ENCODE results near the gene EZR.
"Not testable (repeated sequence)": the region's sequence is repeated elsewhere in the genome, so short reads cannot be mapped to it uniquely, and the experiment has no call there.

EZR gene

DNA sequence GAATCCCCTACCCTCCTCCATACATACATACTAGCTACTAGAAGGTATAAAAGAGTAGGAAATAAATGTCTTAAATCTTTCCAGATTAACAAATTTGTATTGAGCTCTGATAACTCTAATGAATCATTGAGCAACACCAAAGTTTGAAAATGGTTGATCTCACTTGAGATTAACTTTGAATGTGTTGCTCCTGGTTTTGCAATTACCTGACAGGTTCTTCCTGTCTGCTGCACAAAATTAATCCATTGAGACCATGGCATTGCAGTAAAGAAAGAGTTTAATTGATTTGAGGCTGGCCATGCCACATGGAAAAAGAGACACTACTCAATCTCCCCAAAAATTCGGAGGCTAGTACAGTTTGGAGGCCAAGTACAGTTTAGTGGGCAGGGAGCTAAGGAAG lies 21.3 kb upstream of the EZR start:
- no peak for DNase-seq

DNA sequence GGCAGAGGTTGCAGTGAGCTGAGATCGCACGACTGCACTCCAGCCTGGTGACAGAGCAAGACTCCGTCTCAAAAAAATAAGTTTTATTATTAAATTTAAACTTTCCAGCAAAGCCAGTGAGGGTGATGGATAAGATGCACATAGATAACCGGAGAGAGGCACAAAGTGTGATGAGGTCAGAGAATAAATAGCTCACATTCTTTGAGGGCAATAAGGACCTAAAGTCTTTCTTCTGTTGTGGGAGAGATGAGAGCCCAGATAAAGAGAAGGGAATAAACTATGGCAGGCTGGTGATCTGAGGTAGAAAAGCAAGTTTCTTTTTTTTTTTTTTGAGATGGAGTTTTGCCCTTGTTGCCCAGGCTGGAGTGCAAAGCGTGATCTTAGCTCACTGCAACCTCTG lies 20.6 kb upstream of the EZR start:
- DNase-seq, result no peak

- DNase-seq, result not testable (repeated sequence)
Measured at GRCh38 chr6:158838790-158839189, 19.6 kb upstream of the EZR start.

DNA sequence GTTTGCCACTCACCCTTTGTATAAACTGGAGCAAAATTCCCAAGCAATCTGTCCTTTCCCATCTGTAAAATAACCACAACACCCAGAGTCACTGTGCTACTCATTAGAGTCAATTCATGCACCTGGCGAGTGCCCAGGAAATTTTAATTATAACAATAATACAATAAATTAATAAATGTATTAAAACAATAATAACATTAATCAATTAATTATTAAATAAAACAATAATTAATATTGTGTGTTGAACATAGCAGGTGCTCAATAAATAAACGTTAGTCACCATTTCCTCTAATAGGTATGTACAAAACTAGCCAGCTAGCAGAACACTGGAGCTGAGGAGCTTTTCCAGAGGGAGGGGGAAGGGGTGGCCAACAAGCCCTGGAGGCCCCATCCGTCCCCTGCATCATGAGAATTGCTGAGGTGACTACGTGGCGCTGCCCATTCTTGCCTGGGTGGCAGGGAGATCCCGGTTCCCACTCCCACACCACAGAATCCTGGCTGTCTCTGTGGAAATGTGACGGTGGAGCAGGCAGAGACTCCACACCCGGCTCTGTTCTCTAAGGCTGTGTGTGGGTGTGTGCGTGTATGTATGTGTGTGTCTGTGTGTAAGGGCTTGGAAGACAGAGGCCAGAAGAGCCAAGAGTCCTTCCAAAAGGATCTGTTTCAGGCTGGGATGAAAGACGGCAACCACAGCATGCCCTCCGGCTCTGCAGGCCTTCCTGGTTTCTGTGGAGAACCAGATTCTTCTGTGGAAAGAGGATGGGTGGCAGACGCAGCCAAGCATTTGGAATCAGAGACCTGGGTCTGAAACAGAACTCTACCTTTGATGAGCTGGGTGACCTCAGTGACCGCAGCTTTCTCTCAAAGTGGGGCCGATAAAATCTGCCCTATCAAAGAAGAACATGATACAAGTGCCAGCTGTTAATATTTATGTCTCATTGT lies 18.8 kb upstream of the EZR start:
- DNase-seq, result no peak

GRCh38 chr6:158836625-158837311 lies 17.6 kb upstream of the EZR start:
- no peak for DNase-seq

- DNase-seq, result no peak
Measured at GRCh38 chr6:158835616-158836221, 16.6 kb upstream of the EZR start.

DNA sequence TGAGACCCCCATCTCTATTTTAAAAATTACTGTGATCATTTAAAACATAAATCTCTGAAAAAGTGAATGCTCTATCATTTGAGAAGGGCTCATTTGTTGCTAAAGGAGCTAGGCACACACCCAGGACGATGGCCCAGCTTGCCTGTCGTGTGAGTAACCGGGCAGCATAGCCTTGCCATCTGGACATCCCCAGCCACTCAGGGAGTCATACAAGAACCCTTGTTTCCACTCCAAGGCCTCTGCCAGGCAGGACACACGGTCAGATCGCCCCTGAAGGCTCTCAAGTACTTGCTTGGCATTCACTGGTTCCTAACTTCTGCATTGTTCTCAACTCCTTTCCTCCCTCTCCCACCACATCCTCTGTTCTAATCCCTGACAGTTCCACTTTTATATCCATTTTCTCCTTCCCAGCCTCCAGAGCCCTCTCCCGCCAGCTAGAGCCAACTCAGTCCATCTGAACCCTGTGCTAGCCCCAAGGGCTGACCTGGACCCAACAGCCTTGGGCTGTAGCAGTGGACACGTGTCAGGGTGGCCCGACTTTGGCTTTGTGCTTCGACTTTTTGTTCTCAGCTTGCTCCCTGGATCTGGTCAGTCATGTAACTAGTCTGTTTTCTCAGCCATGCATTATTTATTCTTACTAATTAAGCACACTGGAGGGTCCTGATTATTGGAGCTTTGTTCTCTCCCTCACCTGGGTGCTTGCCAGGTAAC lies 15.7 kb upstream of the EZR start:
- no peak for DNase-seq

- DNase-seq, result not testable (repeated sequence)
Measured at GRCh38 chr6:158832807-158833206, 13.6 kb upstream of the EZR start.

DNA sequence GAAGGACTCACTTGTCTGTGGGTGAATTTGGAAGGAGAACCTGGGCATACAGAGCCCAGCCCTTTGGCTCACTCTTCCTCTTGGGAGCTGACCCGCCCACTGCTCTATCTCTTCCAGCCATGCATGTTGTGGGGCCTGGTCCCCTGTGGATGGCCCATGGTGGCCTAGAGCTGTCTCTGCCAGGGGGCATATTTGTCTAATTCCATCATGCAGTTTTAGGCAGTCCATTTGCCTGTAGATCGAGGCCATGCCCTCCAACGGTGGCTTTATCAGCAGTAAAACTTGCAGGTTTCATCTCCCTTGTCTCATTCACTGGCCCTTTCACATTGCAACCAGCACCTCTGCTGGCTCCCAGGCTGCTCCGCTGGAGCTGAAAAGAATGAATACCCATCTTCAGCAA lies 12.9 kb upstream of the EZR start:
- DNase-seq, result no peak

DNA sequence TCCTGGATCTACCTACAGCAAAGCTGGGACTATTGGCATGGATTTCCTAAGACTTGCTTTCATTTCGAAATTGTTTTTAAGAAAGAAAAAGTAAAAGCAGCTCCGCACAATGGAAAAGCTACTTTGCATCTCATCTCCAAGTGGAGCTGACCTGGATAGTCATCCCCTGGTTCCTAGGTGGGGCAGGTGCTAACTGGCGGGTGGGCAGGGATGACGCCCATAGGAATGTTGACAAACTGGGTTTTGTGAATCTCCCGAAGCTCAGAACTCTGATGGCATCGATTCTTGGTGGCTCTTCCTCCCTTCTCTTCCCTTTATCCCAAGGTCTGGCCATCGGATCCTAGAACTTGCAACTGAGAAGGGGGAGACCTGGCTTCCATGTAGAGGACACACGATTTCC lies 12.4 kb upstream of the EZR start:
- no peak for DNase-seq

DNA sequence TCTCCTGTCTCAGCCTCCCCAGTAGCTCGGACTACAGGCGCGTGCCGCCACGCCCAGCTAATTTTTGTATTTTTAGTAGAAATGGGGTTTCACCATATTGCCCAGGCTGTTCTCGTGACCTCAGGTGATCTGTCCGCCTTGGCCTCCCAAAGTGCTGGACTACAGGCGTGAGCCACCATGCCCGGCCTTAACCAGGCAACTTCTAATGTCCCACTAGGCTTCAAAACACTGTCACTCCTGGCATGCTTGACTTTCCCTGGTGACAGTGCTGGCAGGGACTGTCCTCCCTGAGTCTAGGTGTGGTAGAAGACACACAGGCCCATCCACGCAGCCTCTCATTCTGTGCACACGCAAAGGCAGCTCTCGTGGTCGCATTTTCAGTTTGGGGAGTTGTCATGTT lies 11.6 kb upstream of the EZR start:
- DNase-seq, result no peak

DNA sequence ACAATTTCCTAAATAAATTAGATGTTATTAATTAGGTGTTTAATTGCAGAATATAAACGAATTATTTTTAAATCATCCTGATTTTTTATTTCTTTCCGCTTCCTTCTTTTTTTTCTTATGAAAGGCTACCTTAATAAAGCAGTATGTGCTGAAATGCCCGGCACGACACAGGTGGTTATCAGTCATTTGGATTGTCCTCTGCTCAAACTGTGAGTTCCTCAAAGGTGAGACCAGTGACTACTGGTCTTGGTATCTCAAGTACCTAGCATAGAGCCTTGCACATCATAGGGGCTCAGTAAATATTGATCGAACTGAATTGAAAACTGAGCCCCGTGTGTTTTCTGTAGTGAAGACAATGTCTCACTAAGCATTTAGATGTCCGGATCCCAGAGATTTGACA lies 9.6 kb upstream of the EZR start:
- no peak for DNase-seq

GRCh38 chr6:158826819-158827501 lies 7.8 kb upstream of the EZR start:
- DNase-seq, result no peak

GRCh38 chr6:158825951-158826306 lies 6.8 kb upstream of the EZR start:
- DNase-seq, result no peak

DNA sequence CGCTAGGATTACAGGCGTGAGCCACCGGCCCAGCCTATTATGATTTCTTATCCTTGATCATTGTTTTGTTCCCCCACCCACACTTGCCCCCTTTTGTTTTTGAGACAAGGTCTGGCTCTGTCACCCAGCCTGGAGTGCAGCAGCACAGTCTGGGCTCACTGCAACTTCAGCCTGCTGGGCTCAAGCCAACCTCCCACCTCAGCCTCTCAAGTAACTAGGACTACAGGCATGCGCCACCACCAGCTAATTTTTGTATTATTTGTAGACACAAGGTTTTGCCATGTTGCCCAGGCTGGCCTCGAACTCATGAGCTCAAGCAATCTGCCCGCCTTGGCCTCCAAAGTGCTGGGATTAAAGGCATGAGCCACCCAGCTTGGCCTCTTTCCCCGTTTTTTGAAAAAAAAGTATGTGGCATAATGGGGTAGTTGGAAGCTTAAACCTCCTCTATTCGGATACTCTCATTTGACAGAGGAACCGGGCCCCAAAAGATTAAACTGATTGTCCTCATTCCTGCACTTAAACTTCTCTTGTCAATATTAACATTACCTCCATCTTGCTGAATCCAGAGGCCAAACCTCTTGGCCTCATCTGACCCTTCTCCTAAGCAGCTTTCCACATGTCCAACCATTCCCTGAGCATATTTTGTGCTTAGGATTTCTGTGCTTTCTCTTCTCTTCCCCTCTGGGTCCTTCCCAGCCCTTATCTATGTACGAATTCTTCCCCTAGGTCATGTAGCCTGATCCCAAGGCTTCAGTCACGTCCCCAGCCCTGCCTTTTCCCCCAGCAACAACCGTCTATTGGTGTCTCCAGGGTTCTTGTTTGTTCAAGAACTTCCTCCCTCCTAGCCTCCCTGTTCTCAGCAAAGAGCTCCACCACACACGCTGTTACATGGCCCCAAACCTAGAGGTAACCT lies 6.1 kb upstream of the EZR start:
- DNase-seq, result no peak

DNA sequence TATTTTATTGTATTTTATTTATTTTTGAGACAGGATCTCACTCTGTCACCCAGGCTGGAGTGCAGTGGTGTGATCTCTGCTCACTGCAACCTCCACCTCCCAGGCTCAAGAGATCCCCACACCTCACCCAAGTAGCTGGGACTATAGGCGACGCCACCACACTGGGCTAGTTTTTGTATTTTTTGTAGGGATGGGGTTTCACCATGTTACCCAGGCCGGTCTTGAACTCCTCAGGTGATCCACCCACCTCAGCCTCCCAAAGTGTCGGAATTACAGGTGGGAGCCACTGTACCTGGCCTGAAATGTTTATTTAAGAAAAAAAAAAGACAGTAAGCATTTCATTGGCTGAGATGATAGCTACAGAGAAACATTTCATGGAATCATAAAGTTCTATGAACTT lies 4.4 kb upstream of the EZR start:
- not testable (repeated sequence) for DNase-seq

- peak; percentile 23 for DNase-seq
Measured at GRCh38 chr6:158819977-158820622, 932 bp upstream of the EZR start.

DNA sequence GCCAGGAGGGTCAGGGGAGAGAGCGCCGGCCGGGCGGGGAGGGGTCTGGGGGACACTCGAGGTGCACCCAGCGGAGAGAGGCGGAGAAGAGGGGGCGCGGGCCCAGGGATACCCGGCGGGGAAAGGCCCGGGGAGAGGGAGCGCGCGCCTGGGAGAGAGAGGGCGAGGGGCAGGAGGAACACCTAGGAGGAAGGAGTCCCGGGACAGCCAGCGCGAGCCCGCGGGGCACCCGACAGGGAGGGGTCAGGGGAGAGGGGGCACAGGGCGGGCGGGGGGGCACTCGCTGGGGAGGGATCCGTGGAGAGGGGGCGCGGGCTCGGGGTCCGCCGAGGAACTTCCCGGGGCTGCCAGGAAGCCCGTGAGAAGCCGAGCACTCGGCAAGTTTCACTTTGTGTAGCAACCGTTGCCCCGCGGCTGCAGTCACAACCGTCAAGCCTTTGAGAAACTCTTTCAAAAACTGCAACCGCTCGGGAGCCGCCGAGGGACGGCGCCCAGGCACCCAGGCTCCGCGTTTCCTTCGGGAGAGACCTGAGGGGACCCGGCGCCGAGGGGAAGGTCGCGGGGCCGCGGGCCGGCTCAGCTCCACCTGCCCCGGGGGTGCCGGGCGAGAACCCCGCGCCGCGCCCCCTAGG lies 471 bp downstream of the EZR start:
- DNase-seq, result peak; percentile 77

DNA sequence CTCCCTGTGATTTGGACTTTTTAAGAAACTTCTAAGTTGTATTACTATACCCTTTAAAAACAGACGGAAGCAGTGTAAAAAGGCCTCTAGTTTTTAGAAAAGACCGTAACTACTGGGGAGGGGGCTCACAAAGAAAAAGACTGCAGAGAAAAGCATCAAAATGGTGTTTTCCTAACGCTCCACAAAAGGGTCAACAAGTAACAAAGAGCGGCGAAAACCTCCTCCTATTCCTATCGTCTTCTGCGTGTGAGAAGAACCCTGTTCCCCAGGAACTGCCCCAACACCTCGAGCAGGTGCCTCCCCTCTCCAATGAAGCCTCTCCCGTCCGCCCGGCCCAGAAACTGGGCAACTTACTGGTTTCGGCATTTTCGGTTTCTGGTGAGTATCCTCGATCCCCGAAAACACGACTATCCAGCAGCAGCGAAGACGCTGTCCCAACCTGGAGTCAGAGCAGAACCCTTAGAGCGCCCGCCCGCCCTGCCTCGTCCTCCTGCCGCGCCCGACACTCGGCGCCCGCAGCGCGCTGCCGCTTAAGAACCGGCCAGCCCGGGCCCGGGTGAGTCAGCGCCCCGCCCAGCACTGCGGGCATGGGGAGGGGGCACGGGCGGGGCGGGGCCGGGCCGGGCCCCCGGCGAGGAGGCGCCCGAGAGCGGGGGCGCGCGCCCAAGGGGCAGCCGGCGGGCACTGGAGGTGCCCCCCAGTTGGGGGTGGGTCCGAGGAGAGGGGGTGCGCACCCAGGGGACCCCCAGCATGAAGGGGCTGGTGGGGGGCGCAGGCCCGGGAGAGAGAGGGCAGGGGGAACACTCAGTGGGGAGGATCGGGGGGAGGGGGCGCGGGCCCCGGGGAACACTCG lies 1.2 kb downstream of the EZR start:
- DNase-seq, result peak; percentile 86

Data from CD4-positive, alpha-beta T cell treated with Interleukin-10 for 1 hour (primary cell).